Keratinocyte (primary cell): ENCODE measurements around the gene TLR10.

Source experiments
- CTCF ChIP-seq, 3 experiments: IDR thresholded peaks in 1 of 3; conservative IDR thresholded peaks in 1 of 3; optimal IDR thresholded peaks in 1 of 3; 2 replicates in 2 of 3; 3 replicates in 1 of 3; pipeline versions ENCODE3 to v1.5.1; 2011; ENCODE audit warnings: low read length in 3 of 3, mild to moderate bottlenecking in 3 of 3, moderate library complexity in 2 of 3, control low read depth in 1 of 3, inconsistent platforms in 1 of 3; ENCODE audit not compliant: insufficient read depth in 2 of 3; ENCODE audit errors: extremely low read depth in 1 of 3
- EZH2 ChIP-seq: IDR thresholded peaks from one replicate; pipeline ENCODE4 v1.6.1; 2012; ENCODE audit warnings: inconsistent platforms, mild to moderate bottlenecking, low read length, moderate library complexity

DNA sequence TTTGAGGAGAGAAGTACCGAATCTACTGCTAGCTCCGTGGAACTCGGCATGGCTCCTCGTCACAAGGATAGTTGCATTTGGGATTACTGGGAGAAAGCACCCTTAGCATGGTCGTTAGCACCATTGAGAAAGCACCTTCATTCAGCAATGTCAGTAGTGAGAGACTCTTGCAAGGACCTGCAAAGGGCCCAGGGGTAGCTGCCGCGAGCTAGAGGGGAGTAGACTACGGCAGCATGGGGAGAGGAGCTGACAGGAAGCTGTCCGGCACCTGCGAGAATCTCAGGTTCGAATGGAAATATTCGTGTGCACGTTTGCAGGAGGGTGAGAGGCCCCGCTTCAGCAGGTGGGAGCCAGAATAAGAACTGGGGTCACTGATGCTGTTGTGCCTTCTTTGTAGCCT is 20.2 kb downstream of the TLR10 start:
- TF ChIP-seq CTCF (optimal IDR thresholded peaks at IDR 0.05 in 1 of 3, IDR thresholded peaks at IDR 0.05 in 1 of 3, conservative IDR thresholded peaks at IDR 0.05 in 1 of 3; ENCODE audit: extremely low read depth in 1 of 3, insufficient read depth in 2 of 3, low read length in 3 of 3), result no peak
- no peak for TF ChIP-seq EZH2
